Measurements from ENCODE around the gene ITPK1.
A peak's percentile ranks its signal among the peaks of the same experiment; 100 is the strongest.
"Not testable (repeated sequence)": the region's sequence is repeated elsewhere in the genome, so short reads cannot be mapped to it uniquely, and the experiment has no call there.

Gene ITPK1

GRCh38 chr14:93115821-93116675, at the start of gene ITPK1:
Gene ITPK1 (minus strand): TSS chr14:93115925. CDS start chr14:93115163, 762 bp downstream.
- DNase-seq = peak; percentile 40 to 78

DNA sequence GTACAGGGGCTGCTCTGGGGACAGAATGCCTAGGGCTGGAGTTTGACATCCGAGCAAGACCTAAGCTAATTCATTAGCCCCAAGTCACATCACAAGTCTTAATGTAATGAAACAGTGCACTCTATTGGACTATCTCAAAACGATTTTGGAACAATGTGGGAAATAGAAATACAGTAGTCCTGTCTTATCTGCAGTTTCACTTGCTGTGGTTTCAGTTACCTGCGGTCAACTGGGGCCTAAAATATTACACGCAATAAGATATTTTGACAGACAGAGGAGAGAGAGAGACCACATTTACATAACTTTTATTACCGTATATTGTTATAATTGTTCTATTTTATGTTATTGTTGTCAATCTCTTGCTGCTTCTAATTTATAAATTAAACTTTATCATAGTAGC, 47.8 kb upstream of the ITPK1 start:
- no peak for DNase-seq

DNA sequence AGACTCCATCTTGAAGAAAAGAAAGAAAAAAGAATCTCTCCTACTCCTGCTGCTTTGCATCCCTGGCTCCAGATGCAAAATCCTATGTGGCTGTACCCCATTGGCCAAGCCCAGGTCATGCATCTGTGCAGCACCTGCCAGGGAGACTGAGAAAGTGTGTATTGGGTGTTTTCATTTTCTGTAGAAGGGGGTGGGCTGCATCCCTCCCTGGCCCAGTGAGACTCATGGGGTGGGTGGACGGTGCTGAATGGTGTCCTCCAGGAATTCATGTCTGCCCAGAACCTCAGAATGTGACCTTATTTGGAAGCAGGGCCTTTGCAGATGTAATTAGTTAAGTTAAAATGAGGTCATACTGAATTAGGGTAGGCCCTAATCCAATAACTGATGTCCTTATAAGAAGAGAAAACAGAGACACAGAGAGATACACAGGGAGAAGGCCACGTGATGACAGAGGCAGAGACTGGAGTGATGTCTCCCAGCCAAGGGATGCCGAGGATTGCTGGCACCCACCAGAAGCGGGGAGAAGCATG, 45.8 kb upstream of the ITPK1 start:
- no peak for DNase-seq

DNA sequence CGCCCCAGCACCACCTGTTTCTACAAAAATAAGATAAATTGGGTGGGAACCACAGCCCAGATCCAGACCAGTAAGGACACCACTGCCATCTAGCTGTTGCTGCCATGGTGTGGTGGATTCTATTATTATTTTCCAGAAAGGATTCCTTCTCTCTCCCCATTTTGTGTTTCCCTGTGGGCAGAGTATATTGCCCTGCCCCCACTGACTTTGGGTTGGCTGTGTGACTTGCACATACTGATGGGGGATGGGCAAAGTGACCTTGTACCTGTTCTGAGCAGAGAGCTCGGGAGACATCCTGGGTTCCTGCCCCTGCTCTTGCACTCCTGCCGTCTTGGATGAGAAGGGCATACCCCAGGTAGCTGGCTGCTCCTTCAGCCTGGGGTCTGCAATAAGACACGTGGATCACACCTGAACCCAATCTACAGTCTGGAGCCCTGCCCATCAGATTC, 44.7 kb upstream of the ITPK1 start:
- DNase-seq = no peak

DNA sequence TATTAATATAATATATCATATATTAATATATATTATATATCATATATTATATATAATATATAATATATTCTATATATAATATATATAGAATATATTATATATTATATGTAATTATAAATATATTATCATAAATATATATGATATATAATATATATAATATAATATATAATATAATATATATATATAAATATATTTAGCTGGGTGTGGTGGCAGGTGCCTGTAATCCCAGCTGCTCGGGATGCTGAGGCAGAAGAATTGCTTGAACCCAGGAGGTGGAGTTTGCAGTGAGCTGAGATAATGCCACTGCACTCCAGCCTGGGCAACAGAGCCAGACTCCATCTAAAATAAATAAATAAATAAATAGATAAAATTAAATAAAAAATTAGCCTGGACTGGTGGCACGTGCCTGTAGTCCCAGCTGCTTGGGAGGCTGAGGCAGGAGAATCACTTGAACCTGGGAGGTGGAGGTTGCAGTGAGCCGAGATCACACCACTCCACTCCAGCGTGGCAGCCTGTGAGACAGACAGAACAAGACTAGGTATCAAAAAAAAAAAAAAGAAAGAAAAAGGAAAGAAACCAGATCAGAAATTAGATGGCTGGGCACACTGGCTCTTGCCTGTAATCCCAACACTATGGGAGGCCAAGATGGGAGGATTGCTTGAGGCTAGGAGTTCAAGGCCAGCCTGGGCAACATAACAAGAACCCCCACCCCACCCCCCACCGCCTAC, 44.1 kb upstream of the ITPK1 start:
- not testable (repeated sequence) for DNase-seq

GRCh38 chr14:93158349-93158748, 42.6 kb upstream of the ITPK1 start:
- DNase-seq = not testable (repeated sequence)

DNA sequence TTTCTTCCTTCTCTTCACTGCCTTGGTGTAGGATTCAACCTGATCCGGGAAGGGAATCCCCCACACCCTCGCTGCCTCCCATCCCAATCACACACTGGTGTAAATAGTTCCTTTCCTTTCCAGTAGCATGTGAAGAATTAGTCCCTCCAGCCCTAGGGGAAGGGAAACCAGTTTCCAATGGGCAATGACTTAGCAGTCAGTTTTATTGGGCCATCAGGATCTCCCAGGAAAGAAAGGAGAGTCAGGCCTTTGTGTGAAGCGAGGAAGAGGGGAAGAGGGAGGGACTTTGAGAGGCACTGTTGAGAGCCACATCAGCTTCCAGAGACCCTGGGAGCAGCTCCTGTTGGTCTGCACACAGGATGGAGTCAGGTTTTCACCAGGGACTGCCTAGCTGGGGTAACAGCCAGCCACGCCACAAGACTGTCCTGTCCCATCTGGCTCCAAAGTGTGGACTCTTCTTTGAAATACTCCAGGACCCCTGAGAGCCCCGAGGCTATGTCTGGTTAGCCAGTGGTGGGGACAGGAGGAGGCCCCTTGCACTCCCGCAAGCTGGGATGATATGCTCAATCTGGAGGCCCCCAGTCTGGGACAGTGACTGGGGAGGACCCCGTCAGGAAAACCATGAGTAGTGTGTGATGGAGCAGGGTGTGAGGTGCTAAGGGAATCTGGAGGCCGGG, 41.1 kb upstream of the ITPK1 start:
- no peak for DNase-seq

- no peak for DNase-seq
Observed at GRCh38 chr14:93155667-93156066, 39.9 kb upstream of the ITPK1 start.

GRCh38 chr14:93153121-93153520, 37.4 kb upstream of the ITPK1 start:
- no peak for DNase-seq

GRCh38 chr14:93150227-93151208, 34.8 kb upstream of the ITPK1 start:
- DNase-seq = no peak

- no peak for DNase-seq
Observed at GRCh38 chr14:93148979-93149378, 33.3 kb upstream of the ITPK1 start.

GRCh38 chr14:93146119-93146518, 30.4 kb upstream of the ITPK1 start:
- no peak for DNase-seq

- no peak for DNase-seq
Observed at GRCh38 chr14:93142854-93143652, 27.3 kb upstream of the ITPK1 start.

GRCh38 chr14:93137864-93138263, 22.1 kb upstream of the ITPK1 start:
- no peak for DNase-seq

GRCh38 chr14:93136508-93136907, 20.8 kb upstream of the ITPK1 start:
- not testable (repeated sequence) for DNase-seq

DNA sequence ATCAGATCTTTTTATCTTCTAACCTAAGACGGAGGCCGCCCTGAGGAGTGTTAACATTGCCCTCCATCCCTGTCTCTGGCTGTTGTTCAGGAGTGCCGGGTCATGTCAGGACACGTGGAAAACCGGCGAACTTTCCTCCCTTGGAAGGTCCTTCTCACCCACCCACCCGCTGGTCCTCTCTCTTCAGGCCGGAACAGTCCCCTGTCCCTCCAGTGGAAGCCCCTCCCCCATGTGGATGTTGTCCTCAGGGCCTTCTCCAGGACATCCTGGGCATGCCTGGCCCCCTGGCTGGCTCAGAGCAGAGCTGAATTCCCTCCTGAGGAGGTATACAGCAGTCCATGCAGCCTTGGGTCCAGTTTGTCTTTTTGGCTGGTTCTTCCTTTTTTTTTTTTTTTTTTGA, 20.3 kb upstream of the ITPK1 start:
- DNase-seq = no peak

GRCh38 chr14:93135399-93135798, 19.7 kb upstream of the ITPK1 start:
- no peak for DNase-seq

GRCh38 chr14:93133464-93133863, 17.7 kb upstream of the ITPK1 start:
- DNase-seq = no peak

GRCh38 chr14:93132472-93133065, 16.8 kb upstream of the ITPK1 start:
- no peak for DNase-seq

- not testable (repeated sequence) for DNase-seq
Observed at GRCh38 chr14:93131257-93131820, 15.6 kb upstream of the ITPK1 start.
